Measurements from ENCODE around the gene ERI3. TPM values are rescaled to one million over a fixed set of nuclear protein-coding genes. Genes with fewer than 3 reads are reported as not detected.

ERI3 gene
- total RNA-seq, 4 donors from 2014 or later: 14.0 to 29.2 (median 22.8) TPM

GRCh38 chr1:44217809-44218410 is 137.1 kb downstream of the ERI3 start:
- Histone ChIP-seq H3K27ac (no peak overlapping the region), H3K9me3 (no peaks in the 10 kb centered on the region), H3K4me3 (no peak overlapping the region), H3K4me1 (peaks cover 0 to 16% (median 6%) of the 10 kb centered on the region in 4 donors), H3K27me3 (no peaks in the 10 kb centered on the region), H3K36me3 (peaks cover 0 to 48% (median 0%) of the 10 kb centered on the region in 3 donors)
- peak; percentile 74 to 92 (median 85) for DNase-seq
- TF ChIP-seq CTCF (IDR thresholded peaks at IDR 0.05) (peak; percentile 40 to 95 (median 88)), POLR2A (IDR thresholded peaks at IDR 0.05) (no peak)

GRCh38 chr1:44213222-44214112 is 141.6 kb downstream of the ERI3 start, which contains the start of gene DMAP1:
DMAP1 (plus strand) TSS chr1:44213471; CDS start chr1:44213754, 283 bp downstream.
- peak within 1 kb of the TSS; percentile 64 to 86 (median 78) for H3K27ac ChIP-seq
- H3K4me1 ChIP-seq: peaks cover 0 to 21% (median 10%) of the 10 kb centered on the region in 4 donors
- H3K4me3 ChIP-seq: peak within 1 kb of the TSS; percentile 72 to 98 (median 85)
- H3K36me3 ChIP-seq: peaks cover 0 to 17% (median 0%) of the 10 kb centered on the region in 3 donors
- TF ChIP-seq CTCF (IDR thresholded peaks at IDR 0.05) (peak in 3 of 6 experiments; percentile 21 to 48 (median 42)), POLR2A (IDR thresholded peaks at IDR 0.05) (peak; percentile 25 to 32)
- peak; percentile 82 to 89 (median 87) for DNase-seq
- H3K9me3 ChIP-seq: no peaks in the 10 kb centered on the region
- H3K27me3 ChIP-seq: no peaks in the 10 kb centered on the region

- H3K4me1 ChIP-seq: peaks cover 0 to 17% (median 10%) of the 10 kb centered on the region in 4 donors
- peaks cover 0 to 14% (median 0%) of the 10 kb centered on the region in 3 donors for H3K36me3 ChIP-seq
- peak overlapping the region; percentile 64 to 86 (median 78) for H3K27ac ChIP-seq
- no peak for TF ChIP-seq CTCF (IDR thresholded peaks at IDR 0.05)
- TF ChIP-seq POLR2A (IDR thresholded peaks at IDR 0.05): no peak
- no peaks in the 10 kb centered on the region for H3K27me3 ChIP-seq
- peak overlapping the region; percentile 72 to 98 (median 85) for H3K4me3 ChIP-seq
- DNase-seq: no peak
- H3K9me3 ChIP-seq: no peaks in the 10 kb centered on the region
These were observed 142.5 kb downstream of the ERI3 start for GRCh38 chr1:44212355-44213221.

- no peak for DNase-seq
These were observed 144.5 kb downstream of the ERI3 start for GRCh38 chr1:44210595-44210994.

More at GRCh38 chr1:44210595-44210994, 144.5 kb downstream of the ERI3 start:
- Histone ChIP-seq H3K27me3 (no peaks in the 10 kb centered on the region), H3K36me3 (peaks cover 0 to 9% (median 0%) of the 10 kb centered on the region in 3 donors), H3K4me1 (peaks cover 0 to 16% (median 10%) of the 10 kb centered on the region in 4 donors), H3K4me3 (no peak overlapping the region), H3K27ac (no peak overlapping the region), H3K9me3 (no peaks in the 10 kb centered on the region)
- TF ChIP-seq POLR2A (IDR thresholded peaks at IDR 0.05) (no peak), CTCF (IDR thresholded peaks at IDR 0.05) (no peak)
